ENCODE results near the gene RNF17. TPM values are rescaled to one million over a fixed set of nuclear protein-coding genes. Genes with fewer than 3 reads are reported as not detected.

The RNF17 gene
- total and polyA plus RNA-seq, 8 donors: 0.15 to 0.43 (median 0.18) TPM; not detected in 5

DNA sequence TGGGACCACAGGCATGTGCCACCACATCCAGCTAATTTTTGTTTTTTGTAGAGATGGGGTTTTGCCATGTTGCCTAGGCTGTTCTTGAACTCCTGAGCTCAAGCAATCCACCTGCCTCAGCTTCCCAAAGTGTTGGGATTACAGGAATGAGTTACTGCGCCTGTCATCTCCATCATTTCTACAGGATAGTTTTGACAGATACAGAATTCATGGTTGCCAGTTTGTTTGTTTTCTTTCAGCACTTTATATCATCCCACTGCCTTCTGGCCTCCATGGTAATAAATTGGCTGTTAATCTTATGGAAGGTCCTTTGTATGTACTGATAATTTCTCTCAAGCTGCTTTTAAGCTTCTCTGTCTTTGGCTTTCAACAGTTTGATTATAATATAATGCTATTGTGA, 165.2 kb downstream of the RNF17 start:
- Histone ChIP-seq H3K36me3 (no peaks in the 10 kb centered on the region), H3K27ac (no peak overlapping the region), H3K27me3 (peaks cover 6 to 47% (median 13%) of the 10 kb centered on the region in 3 donors), H3K4me1 (no peaks in the 10 kb centered on the region), H3K9me3 (no peaks in the 10 kb centered on the region), H3K4me3 (no peak overlapping the region)
- intact Hi-C loops (cut with DNase I; ENCODE audit: low total_unique reads): no loop called here
- TF ChIP-seq EP300 (IDR thresholded peaks at IDR 0.05) (no peak), POLR2AphosphoS5 (IDR thresholded peaks at IDR 0.05) (no peak), POLR2A (IDR thresholded peaks at IDR 0.05) (no peak)
- TF ChIP-seq, protein P1, sequence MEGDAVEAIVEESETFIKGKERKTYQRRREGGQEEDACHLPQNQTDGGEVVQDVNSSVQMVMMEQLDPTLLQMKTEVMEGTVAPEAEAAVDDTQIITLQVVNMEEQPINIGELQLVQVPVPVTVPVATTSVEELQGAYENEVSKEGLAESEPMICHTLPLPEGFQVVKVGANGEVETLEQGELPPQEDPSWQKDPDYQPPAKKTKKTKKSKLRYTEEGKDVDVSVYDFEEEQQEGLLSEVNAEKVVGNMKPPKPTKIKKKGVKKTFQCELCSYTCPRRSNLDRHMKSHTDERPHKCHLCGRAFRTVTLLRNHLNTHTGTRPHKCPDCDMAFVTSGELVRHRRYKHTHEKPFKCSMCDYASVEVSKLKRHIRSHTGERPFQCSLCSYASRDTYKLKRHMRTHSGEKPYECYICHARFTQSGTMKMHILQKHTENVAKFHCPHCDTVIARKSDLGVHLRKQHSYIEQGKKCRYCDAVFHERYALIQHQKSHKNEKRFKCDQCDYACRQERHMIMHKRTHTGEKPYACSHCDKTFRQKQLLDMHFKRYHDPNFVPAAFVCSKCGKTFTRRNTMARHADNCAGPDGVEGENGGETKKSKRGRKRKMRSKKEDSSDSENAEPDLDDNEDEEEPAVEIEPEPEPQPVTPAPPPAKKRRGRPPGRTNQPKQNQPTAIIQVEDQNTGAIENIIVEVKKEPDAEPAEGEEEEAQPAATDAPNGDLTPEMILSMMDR (IDR thresholded peaks at IDR 0.05): no peak
- DNase-seq: no peak
- WGBS, 5 donors: 92 to 100% (median 94%) methylated on average over 1 of the region's 1 CpG

Other genes starting within 250 kb of the RNF17 start
- not detected for gene ATP12A, start 83.8 kb upstream of the RNF17 start, total RNA-seq
- gene ATP12A, start 83.8 kb upstream of the RNF17 start, polyA plus RNA-seq: under 1 TPM in 1 of 3 donors, not detected in 2; 0.08 TPM

Measured in stomach (tissue), 9 donors.